Activated T-helper 1 cell treated with Interleukin-2 at 50 U/mL for 16 hours (primary cell): ENCODE data around the gene NR3C2.

Experiments
- DNase-seq: peaks from one replicate; pipeline ENCODE4 v3.0.0-alpha.2; 2020; ENCODE audit warnings: low read depth

The NR3C2 gene

DNA sequence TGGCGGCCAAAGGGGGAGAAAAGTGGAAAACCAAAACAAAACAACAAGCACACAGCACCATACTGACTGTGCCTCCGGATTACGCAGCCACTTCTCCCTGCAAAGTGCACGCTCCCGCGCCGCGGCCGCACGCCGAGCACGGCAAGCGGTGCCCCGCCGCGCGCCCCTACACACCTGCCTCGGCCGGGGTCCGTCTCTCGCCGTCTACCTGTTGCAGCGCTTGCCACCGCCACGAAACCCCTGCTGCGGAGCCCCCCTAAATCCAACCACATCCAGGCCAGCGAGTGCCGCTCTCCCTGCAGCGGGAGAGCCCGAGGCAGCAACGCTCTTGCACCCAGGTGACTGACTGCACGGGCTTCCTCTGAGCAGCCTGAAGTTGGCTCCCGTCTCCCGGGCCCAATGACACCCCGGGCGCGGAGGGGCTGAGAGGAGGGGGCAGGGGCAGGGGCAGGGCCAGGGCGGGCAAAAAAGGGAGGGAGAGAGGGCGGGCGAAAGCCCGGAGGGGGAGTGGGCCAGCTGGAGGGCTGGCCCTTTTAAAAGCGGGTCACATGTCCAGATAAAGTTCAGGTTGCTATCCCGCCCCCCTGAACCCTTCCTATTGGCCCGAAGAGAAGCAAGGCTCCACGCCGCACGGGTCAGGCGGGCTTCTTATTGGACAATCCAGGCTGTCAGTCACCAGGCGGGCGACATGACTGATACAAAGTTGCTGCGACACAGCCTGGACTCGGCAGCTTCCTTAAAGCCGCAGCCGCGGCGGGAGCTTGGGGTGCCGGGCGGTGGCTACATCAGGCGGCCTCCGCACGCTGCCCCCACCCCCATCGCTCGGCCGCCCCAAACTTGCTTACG lies at the start of gene NR3C2:
NR3C2 (minus strand) TSS at position 429 of the 846 bp plus-strand sequence.
- DNase-seq = peak; percentile 96

DNA sequence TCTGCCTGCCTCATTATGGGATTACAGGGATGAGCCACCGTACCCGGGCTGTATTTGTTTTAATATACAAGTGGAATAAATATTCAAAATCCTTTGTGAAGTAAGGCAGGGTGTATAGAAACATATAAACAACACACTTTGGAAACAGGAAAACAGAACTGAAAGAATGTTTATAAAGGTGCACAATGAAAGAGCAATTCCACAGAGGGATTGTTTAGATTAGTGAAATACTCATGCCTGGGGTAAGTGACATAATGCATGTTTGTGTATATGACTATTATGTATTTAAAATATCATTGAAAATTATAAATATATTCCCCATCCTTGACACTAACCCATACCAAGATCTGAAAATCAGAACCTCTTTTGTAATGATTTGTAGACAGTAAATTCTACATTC lies 45.0 kb upstream of the NR3C2 start:
- DNase-seq = no peak

DNA sequence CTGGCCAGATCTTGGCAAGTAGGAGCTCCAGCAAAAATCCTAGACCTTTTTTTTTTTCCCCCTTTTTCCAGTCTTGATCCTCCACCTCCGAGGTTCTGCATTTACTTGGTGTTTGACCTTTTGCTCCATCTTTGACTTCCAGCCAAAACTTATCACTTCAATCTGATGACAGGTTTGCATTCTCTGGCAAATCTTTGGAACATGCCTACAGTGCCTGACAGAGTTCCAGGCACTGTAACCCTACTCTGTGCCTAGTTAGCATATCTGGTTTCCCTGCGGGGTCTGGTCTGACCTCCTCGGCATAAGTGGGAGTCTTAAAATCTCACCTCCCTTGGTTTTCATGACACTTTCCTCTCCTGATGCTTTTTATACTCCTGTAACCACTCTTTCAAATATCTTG lies 39.4 kb upstream of the NR3C2 start:
- DNase-seq = no peak

DNA sequence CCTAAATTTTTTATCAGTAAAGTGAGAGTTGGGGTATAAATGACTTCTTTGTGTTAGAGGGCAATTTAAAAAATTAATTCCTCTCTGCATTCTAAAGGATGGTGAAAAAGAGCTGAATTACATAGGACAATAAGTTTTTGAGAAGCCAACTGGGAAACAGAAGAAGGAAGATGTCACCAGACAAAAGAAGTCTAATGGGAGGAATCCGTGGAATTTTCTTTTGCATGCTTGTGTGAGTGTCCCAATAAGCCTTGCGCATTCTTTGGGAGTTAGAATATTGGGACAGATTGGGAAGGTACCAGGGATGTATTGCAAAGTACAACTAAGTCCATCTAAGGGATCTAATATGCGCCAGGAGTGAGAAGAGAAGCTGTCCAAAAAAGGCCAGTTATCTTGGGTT lies 35.1 kb upstream of the NR3C2 start:
- DNase-seq = no peak

DNA sequence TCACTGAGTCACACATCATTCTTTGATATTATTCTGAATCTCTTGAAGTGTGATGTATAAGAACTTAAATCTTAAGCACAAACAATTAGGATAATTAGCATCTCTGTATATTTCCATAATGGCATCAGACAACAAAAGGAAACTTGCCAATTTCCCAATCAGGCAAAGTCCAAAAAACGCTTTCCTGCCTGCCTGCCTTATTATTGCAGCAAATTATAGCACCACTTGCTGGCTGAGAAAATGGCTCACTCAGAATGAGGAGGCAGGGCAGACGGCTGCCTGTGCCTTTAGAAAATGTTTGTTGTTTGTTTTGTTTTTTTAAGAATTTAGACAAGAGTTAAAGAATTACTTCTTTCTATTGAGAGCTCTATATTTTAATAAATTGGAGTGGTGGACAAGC lies 27.7 kb upstream of the NR3C2 start:
- no peak for DNase-seq

DNA sequence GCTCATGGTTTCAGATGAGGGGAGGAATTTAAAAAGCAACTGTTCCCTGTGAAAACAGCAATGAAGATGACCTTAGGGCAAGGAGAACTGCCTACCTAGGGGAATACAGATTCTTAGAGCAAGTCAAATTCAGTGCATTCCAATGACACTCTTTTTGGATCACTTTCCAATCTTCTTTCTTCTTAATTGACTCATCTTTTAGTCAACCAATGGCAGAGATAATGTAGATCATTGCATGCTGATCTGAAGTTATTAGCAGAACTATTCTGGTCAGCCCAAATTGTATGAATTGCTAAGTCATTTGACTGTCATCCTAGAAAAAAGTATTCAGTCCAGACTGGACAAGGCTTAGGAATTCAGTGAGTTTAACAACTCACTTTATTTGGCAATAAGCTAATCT lies 12.6 kb upstream of the NR3C2 start:
- no peak for DNase-seq

DNA sequence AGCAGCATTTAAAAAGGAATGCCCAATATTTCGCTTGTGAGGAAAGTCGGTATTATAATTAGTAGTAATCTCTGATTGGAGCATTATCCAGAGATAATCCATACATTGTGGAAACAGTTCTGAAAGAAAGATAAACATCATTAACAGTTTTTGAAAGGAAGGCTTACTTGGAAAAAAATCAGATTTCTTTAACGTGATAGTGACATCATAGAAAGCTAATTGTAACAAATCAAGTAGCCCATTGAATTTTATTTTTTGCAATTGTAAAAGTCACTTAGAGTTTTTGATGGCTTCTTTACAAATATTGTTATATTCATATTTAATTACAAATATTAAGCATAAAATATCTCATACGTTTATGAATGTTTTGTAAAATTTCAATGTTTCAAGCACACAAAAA lies 11.6 kb upstream of the NR3C2 start:
- DNase-seq = no peak

DNA sequence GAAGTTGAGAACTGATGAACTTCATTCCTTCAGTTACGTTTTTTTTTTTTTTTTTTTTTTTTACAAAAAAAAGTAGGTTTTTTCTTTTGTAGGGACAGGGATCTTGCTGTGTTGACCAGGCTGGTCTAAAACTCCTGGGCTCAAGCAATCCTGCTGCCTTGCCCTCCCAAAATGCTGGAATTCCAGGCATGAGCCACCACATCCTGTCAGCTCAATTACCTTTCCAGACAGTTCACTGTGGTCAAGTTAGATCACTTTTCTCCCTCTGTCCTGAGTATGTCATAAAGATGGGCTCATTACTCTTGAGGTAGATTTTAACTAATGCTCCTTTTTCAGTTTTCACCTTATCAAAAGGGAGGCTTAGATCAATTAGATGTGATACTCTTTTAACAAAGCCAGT lies 10.8 kb upstream of the NR3C2 start:
- DNase-seq = no peak

DNA sequence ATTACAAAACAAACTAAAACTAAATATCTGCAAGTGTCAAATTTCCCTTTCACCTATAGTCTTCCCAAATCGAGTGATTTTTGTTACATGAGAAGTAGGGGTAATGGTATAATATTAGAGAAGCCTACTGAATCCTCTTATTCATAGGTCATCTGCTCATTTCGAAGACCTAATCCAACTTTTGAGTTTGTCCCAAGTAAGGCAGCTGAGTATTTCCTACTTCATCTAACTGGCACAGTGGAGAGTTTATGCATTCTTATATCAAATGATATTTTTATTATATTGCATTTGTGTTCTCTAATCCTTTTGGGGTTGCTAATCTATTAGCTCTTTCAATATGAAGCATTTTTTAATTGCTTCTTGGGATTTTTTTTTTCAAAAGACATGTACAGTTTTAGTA lies 7.7 kb upstream of the NR3C2 start:
- DNase-seq = no peak

DNA sequence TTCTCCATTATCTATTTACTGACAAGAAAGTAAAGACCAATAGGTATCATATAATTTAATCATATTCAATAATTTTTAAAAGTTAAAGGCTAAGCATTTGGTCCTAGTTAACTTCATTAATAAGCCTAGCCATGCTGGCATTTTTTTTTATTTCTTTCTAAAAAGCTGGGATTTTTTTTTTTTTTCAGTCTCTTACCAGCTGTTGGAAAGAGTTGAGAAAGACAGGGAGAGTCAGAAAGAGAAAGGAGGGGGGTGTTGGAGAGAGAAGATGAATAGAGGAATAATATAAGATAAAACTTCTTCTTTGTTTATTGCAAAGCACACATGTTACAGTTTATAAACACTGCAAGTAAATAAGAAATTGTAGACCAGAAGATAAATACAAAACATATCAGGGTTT lies 5.9 kb upstream of the NR3C2 start:
- DNase-seq = no peak

DNA sequence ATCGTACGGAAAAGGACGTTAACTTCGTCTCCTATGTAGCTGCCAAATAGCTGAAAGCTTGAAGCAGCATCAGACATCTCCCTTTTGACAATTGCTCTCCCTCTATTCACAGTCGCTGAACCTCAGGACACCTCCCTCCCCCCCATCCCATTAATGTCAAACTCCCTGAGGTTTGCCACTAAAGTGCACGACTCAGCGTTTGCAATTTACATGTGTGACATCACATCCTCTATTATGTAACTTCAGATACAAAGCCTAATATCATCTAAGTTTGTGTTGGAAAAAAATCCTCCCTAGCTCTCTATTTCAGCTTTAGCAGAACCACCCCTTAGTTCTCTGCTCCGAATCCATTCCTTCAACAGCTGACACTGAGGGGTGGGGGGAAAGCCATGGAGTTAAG lies 5.5 kb upstream of the NR3C2 start:
- DNase-seq = no peak

DNA sequence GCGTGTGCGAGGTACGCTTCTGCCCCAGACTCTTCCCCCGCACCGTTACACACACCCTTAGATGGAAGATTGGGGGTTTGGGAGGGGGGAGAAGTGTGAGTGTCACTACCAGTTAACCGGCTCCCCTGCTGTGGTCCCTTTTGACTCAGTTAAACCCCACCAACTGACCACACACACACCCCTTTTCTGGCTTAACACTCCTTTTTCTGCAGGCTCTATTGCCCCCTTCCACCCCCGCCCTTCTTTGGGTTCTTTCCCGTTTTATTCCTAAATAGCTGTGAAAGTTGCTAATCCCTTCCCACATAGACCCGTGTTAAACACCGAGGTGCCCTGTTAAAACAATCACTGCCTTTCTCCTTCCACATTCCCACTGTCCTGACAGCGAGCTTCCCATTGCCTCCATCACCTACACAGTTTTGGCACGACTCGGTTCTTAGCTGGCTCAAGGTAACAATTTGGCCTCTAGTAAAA lies 3.7 kb upstream of the NR3C2 start:
- no peak for DNase-seq

DNA sequence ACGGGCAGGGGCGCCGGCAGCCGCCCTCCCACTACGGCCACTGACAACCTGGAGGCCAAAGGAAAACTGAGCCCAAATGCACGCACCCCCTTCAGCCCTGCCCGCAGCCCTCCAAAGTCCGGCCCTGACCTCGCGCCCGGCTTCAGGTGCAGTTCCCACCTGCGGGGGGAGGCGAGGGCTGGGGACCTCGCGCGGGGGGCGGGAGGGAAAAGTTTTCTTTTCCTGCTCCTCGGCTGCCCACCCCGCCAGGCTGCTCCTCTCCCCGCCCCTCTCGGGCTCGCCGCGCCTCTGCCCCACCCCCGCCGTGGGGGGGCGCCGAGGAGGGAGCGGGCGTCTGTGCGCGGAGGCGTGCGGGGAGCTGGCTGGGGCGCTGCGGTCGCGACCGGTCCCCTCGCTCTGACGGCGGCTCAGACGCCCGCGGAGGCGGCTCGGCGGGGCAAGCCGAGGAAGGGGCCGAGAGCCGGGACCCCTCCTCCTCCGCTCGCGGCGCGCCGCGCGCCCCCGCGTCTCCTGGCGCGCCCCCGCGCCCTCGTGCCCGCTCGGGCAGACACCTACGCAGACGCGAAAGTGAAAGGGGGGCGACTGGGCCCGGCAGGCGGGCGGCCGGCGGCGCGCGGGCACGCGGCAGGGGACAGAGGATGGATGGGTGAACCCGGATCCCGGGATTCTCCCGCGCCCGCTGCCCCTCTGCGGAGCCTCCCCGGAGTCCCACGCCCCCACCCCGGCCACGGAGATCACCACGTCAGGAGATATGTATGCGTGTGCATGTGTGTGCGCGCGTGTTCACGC lies 3.1 kb upstream of the NR3C2 start:
- peak; percentile 71 for DNase-seq

DNA sequence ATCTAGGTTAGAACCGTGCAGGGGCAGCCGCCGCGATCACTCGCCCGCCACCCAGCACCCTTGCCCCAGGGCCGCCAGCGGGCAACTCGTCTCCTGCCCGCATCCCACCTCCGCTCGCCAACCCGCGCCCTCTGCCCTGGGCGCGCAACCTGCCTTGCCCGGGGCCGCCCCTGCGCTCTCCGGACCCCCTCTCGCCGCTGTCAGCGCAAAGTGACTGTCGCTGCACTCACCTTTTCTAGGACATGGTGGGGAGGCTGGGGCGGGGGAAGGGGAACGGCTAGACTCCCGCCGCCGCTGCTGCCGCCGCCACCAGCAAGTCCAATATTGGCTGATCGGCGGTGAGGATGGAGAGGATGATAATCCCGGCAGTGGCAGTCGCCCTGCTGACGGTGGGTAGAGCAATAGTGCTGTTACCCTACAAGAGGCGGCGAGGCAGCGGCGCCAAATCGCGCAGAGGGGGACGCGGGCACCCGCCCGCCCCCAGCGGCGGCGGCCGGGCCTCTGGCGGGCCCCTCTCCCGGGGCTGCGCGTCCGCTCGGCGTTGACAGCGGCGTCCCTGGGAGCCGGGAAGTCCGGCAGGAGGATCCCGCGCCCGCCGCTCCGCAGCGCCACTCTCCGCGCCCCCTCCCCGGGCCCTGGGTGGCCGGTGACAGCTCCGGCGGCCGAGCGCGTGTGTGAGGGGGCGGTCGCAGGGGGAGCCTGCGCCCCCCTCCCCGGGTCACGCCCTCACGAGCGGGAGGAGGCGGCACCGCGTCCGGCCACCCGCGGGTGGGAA lies 2.3 kb upstream of the NR3C2 start:
- peak; percentile 39 for DNase-seq

DNA sequence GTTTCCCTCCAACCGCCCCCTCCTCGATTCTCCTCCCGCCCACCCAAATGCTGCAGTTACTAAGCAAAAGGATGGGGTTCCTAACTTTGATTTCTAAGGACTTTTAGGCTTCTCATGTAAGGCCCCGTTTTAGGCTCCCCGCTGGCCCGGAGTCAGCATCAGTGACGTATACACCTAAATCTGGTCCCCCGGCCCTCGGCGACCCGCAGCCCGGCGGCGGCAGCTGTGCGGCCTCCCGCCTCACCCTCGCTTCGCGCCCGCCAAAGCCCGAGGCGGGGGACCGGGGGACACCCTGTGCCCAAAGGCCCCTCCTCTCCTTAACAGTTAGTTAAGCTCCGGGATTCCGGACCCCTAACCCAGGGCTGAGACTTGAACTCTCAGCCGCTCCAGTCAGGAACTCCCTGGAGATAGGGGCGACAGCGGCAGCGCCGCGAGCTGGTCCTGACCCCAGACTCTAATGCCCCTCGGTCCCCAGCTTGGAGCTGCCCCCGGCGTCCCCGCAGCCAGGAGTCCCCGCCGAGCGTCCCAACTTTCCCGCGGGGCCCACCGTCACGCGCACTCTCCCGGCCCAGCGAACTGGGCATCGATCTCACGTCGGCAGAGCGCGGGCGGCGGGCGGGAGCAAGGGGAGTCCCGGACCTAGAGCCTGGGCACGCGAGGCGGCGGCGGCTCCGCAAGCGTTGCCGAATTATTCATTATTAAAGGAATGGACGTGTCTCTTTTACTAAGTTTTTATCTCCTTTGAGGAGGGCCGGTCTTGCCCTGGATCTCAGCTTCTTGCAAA lies 1.5 kb upstream of the NR3C2 start:
- DNase-seq = peak; percentile 25

DNA sequence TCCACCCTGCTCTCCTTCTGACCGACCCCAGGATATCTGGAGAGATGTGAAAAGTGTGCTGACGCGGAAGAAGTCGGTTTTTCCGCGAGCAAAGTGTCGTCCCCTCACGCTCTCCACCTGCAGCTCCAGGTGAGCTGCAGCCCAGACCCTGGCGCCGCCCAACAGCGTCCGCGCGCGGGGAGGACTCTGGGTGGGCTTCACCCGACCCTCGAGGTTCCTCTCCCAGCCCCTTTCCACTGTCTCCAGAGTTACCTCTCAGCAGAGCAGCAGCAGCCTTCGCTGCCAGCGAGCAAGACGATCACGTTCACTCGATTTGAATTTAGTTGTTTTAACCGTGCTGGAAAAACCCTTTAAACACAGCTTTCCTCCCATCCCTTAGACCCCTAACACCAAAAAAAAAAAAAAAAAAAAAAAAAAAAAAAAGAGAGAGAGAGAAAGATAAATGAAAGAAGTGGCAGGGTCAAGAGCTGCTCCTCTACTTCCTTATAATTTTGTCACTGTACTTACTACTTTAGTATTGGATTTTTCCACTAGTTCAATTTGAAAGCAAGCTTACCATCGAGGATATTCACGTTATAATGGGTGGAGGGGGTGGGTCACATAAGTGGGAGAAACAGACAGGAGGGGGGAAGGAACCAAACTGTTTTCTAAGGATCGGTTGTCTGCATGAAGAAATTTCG lies 758 bp upstream of the NR3C2 start:
- no peak for DNase-seq

DNA sequence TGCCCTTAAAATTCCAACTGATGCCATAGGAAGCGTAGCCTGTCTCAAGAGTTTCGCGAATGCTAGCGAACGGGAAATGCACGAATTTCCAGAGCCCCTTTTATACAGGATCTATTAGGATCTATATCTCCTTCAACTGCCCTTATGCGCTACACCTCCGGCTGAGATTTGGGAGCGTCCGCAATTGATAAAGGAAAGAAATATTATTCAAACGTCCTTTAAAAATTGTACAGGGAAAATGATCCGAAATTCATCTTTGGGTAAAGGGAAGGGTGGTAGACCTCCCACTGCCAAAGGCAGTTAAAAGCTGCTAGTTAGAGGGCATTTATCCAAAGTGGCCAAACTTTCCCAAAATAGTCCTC lies 609 bp downstream of the NR3C2 start:
- no peak for DNase-seq

DNA sequence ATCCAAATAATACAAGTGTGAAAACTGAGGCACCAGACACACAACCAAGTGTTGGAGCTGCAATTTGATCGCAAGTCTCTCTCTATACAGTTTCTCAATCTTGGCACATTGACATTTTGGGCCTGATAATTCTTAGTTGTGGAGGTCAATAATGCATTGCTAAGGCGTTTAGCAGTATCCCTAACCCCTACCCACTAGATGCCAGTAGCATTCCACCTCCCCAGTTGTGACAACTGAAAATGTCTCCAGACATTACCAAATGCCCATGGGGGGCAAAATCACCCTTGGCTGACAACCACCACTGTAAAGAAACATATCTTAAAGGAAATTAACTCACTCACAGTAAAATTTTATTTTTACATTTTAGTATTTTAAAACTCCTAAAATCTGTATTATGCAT lies 4.2 kb downstream of the NR3C2 start:
- DNase-seq = no peak

DNA sequence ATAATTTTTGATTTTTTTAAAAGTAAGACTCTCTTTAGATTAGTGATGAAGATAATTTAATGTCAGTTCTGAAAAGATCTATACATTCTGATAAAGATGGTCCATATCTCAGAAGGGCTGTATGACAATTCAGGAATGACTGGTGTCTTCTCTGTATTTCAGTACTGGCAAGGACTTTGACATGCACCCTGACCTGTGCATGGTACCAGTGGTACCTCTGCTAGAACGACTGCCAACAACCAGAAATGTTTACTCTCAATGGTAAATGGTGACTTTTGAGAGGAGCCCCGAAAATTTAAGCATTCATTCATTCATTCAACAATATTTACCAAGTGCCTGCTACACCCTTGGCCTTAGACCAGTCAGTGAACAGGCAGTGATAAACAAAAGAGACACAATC lies 4.8 kb downstream of the NR3C2 start:
- DNase-seq = no peak

DNA sequence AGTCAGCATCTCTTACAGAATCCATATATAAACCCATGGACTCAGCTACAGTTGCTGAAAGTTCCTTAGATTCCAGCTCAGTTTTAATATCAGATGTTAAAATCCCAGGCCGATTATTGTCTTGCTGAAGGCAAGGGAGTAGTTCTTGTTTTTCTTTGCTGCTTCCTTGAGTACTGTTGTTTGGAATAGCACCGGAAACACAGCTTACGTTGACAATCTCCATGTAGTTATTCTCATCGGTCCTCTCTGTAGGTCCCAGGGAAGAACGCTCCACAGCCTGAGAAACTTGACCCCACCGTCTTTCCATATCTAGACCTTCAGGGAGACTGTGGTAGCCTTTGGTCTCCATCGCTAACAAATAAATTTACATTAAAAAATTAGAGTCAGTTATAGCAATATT lies 5.7 kb downstream of the NR3C2 start:
- DNase-seq = no peak

DNA sequence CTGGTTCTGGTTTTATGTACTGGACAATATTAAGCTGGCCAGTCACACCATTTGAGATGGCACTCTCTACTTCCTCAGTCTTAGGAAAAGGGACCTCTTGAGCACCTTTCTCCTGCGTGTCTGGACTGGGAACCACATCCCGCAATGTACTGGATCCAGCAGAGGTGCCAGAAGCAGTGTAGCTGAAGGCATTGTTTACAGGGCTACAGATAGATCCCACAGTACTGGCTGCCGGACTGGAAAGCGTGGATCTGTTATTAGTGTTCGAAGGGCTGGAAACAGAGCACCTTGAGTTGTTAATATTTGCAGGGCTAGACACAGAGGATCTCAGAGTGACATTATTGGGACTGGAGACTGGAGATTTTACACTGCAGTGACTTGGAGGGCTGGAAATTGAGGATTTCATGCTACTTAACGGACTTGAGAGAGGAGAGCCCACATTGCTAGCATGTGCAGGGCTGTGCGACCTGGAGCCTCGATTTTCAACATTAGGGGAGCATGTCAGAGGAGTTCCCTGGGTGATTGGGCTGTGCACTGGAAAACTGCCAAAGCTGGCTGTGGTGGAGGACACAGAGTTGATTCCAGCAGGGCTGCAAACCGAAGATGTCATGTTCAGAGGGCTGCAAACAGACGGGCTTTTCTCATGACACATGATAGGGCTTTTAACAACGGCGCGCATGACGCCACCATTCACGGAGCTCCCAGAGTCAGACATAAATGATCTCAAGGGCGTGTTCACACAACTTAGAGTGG lies 6.4 kb downstream of the NR3C2 start:
- no peak for DNase-seq
